HepG2 (cell line): ENCODE data around the gene CALM1.

Experiments
- CAMTA2 ChIP-seq: sonication (generic); formaldehyde crosslinking; IDR thresholded peaks from 2 replicates; pipeline ENCODE4 v1.4.0; 2020; ENCODE audit warnings: mild to moderate bottlenecking, missing genetic modification reagents, borderline replicate concordance
- POLR2AphosphoS5 ChIP-seq: IDR thresholded peaks from 2 replicates; pipeline ENCODE4 v1.6.1; 2012; ENCODE audit warnings: low read depth, low read length

DNA sequence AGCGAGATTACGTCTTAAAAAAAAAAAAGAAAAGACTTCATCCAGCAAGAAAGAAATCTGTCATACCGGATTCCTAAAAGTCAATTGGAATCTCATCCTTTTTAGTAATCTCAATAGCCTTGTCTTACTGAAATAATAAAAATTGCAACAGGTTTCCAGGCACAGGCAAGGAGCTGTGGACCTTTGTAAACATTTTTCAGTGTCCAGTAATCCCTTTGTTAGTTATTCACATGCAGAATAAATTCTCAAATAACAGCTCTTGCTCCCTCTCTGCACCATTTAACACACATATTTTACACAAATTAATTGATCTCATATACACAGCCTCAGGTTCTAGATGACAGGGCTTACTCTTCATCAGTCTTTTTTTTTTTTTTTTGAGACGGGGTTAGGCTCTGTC lies 22.0 kb upstream of the CALM1 start:
- TF ChIP-seq CAMTA2 = no peak
- TF ChIP-seq POLR2AphosphoS5 = no peak
